Effector CD8-positive, alpha-beta T cell (primary cell): Measurements from ENCODE around the gene ZC3H12D.
"Not testable (repeated sequence)": the region's sequence is repeated elsewhere in the genome, so short reads cannot be mapped to it uniquely, and the experiment has no call there.

Source experiments
- DNase-seq: peaks from one replicate; lab custom pipeline; 2025; lab: John Stamatoyannopoulos, UW

Gene ZC3H12D

GRCh38 chr6:149483849-149484655, 762 bp downstream of the ZC3H12D start:
- no peak for DNase-seq

- DNase-seq: no peak
These were observed 1.5 kb downstream of the ZC3H12D start for GRCh38 chr6:149483334-149483725.

GRCh38 chr6:149482545-149483333, 2.1 kb downstream of the ZC3H12D start:
- DNase-seq: no peak

DNA sequence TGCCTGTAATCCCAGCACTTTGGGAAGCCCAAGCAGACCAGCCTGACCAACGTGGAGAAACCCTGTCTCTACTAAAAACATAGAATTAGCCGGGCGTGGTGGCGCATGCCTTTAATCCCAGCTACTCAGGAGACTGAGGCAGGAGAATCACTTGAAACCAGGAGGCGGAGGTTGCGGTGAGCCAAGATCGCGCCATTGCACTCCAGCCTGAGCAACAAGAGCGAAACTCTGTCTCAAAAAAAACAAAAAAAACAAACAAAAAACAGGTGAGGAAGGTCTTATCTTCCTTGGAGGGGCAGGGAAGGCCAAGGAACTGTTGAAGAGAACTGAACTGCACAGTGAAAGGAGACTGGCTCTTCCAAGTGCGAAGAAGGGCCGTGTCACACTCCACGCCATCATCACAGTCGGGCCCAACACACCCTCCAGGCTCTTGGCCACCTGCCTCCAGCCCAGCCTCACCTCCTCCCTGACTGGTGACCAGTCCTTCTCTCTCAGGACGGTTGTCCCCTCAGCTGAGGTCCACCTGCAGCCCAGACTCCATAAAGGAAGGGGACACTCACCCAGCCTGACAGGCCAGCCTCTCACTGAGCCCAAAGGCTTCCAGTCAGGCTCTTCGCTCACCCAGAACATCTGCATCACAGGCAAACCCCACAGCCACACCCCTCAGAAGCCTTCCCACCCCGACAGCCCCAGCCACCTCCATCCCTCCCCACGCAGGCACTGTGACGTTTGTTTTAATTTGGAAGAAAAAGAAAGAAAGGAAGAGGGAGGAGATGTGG, 4.1 kb downstream of the ZC3H12D start:
- DNase-seq: no peak

DNA sequence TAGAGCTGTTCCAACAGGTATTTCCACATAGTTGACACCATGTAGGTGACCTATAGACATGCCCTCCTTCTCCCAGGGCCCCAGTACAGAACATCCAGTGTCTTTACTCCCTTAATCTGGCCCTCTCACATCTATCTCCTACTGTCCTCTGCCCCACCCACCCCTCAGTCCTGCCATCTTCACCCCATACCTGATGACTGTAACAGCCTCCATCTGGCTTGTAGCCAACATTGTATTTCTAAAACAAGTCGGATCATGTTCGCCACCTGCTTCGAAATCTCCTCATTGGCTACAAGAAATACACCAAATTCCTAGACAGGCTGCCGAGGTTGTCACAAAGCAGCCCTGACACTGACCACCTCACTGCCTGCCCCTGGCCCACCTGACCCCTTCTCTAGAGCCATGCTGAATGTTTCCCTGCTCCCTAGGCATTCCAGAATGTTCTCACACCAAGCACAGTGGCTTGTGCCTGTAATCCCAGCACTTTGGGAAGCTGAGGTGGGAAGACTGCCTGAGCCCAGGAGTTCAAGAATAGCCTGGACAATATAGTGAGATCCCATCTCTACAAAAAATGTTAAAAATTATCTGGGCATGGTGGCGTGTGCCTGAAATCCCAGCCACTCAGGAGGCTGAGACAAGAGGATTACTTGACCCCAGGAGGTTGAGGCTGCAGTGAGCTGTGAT, 6.0 kb downstream of the ZC3H12D start:
- no peak for DNase-seq

DNA sequence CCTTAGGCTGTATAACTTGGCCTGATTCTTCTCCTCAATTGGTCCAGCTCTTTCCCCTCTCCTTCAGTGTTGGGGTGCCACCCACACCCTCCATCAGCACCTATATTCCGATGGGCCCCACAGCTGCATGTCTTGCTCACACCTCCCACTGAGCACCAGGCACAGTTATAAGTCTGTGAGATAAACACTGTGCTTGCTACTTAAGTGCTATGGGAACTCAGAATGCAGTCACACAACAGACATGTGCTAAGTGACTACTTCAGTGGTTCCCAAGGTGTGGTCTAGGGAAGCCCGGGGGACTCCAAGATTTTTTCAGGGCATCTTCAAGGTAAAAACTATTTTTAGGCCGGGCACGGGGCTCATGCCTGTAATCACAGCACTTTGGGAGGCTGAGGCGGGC, 7.3 kb downstream of the ZC3H12D start:
- DNase-seq: no peak

GRCh38 chr6:149476789-149477455, 7.9 kb downstream of the ZC3H12D start:
- DNase-seq: no peak

DNA sequence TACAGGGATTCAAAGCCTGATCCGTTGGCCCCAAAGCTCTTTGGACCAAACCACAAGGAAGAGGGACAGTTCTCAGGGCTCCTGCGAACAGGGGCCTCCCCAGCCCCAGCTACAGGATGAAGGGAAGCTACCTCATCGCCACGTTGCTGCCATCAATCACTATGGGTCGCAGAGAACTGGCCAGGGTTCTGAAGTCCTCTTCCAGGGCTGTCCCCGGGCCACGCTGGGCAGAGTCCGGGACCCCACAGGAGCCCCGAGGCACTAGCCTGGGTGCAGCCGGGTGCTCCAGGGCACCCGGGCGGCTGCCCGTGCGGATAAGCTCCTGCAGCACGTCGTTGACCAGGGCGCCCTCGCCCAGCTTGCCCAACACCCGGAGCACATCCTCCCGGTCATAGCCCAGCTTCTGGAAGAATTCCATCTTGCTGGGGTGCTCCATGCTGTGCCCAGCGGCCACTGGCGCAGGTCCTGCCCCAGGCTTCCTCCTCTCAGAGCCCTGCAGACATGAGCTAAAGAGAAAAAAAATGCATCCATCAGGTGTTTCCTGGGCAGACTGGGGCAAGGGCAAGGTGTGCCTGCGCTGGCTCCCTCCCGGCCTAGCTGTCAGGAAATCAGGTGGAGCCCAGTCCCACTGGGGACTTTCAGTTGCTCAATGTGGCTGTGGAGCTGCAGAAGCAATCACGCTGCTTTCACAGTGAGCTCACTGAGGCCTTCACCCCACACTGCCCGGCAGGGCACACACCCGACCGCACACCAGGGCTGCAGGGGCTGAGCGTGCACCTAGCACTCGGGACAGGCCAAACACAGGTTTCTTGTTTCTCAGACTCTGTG, 10.5 kb downstream of the ZC3H12D start:
- DNase-seq: no peak

GRCh38 chr6:149473080-149474052, 11.4 kb downstream of the ZC3H12D start:
- no peak for DNase-seq

GRCh38 chr6:149472241-149472640, 12.6 kb downstream of the ZC3H12D start:
- no peak for DNase-seq

DNA sequence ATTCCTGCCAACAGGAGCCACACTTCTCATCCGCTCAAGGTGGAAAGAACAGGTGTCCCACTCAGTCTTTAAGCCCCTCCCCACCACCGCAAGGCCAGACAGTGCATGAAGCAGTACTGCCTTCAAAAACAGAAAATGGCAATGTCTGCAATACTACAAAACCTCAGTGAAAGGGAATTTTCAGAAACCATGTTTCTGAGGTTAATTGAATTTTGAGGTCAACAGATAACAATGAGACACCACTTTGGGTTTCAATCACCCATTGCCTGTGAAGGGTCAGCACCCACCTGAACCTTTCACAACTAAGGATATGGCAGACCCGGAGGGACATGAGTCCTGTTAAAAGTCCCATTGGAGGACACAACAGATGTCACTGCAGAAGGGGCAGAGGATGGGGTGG, 13.0 kb downstream of the ZC3H12D start:
- no peak for DNase-seq

DNA sequence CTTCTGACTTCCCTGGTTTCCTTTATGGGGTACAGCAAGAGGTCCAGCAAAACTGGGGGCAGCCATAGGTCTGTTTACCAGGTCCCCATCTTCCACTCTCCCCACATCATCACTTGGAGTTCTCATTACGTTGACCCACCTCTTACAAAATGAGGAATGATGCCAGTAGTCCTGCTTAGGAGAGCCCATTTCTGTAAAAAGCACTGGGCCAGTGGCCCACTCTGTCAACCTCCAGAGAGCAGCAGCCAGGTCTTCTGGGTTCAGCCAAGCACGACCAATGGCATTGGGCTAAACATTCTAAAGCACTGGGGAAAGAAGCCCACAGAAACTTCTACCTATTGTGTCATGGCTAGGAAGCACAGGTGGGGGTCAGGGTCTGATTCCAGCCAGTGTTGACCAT, 13.9 kb downstream of the ZC3H12D start:
- DNase-seq: no peak

- DNase-seq: no peak
These were observed 16.6 kb downstream of the ZC3H12D start for GRCh38 chr6:149468179-149468578.

DNA sequence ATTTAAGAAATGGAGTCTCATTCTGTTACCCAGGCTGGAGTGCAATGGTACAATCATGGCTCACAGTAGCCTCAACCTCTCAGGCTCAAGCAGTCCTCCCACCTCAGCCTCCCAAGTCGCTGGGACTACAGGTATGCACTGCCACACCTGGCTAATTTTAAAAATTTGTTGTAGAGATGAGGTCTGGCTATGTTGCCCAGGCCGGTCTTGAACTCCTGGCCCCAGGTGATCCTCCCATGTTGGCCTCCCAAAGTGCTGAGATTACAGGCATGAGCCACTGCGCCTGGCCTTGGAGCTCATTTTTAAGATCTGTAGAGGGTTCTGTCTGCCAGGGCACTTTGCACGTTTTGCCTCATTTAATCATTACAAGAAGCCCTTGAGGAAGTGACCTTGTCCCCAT, 17.5 kb downstream of the ZC3H12D start:
- DNase-seq: no peak

GRCh38 chr6:149464411-149464810, 20.4 kb downstream of the ZC3H12D start:
- no peak for DNase-seq

DNA sequence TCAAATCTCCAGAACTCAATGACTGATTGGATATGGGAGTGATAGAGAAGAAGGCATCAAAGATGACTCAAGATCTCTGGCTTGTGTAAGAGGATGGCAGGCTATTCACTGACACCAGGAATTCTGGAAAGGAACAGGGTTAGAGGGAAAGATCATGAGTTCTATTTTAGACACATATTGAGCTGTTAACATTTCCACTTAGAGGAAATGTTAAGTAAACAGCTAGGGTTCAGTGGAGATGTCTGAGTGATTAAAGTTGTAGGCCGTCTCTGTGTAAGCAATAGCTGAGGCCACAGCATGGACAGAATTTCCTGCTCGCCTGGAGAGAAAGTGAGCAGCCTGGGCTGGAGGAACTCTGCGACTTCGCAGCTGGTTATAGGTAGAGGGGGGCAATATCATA, 21.0 kb downstream of the ZC3H12D start:
- no peak for DNase-seq

- DNase-seq: not testable (repeated sequence)
These were observed 22.1 kb downstream of the ZC3H12D start for GRCh38 chr6:149462712-149463111.

DNA sequence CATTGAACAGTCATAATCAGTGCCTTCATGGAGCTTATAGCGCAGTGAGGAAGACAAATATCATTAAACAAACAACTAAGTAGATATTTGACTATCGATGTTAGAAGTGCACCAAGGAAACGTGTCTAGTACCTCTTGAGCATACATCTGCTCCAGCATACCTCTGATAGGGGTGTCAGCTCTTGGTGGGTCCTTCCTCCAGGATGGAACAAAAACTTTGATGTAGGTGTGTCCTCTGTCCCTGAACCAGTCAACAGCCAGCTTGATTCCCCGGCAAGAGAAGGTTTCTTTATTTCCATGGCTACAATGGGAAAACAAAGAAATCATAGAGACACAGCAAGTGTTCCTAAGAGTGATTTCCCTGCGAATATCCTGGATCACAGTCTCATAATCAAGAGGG, 23.1 kb downstream of the ZC3H12D start:
- DNase-seq: no peak

DNA sequence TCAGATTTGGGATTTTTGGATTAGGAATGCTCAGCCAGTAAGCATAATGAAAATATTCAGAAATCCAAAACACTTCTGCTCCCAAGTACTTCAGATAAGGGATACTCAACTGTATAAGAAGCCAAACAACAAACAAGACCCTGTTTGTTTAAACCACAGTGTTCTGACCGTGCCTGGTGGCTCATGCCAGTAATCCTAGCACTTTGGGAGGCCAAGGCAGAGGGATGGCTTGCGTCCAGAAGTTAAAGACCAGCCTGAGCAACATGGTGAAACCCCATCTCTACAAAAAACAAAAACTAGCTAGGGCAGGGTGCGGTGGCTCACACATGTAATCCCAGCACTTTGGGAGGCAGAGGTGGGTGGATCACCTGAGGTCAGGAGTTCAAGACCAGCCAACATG, 24.6 kb downstream of the ZC3H12D start:
- not testable (repeated sequence) for DNase-seq
